HepG2 (cell line): ENCODE measurements around the gene PASK. TPM values are rescaled to one million over a fixed set of nuclear protein-coding genes. Genes with fewer than 3 reads are reported as not detected.
A peak's percentile ranks its signal among the peaks of the same experiment; 100 is the strongest.

Experiments used
- ATAC-seq: fragments of 200-7000 bp; cut with Tn5 transposase; 3 replicates; pipeline ENCODE4 v1.9.1; 2020; ENCODE audit warnings: mild to moderate bottlenecking, moderate library complexity
- BruUV-seq: library from RNA; stranded (reverse); fragments of 400-500 nt; replicated peaks from 2 replicates; lab custom pipeline; 2021; lab: Mats Ljungman, UMichigan
- CTCF ChIA-PET: fragments of 300-600 bp; formaldehyde crosslinking; extraction: SDS; loops from one replicate; lab custom pipeline; 2021; ENCODE audit warnings: low total read pairs, inconsistent platforms, low intra/inter-chr PET ratio; lab: Yijun Ruan, JAX
- POLR2A ChIA-PET: fragments of 350-600 bp; sonication (Branson Sonifier 250); formaldehyde crosslinking; loops from one replicate; lab custom pipeline; 2020; ENCODE audit warnings: antibody characterized with exemption, inconsistent platforms; lab: Yijun Ruan, JAX
- DNase-seq: peaks from one replicate; pipeline ENCODE4 v3.0.0-alpha.2; 2015; ENCODE audit warnings: low spot score
- FAIRE-seq: peaks from 3 replicates; lab custom pipeline; 2011; peaks lifted over from hg19 to GRCh38; lab: Jason Lieb, UNC
- H2AFZ ChIP-seq: one replicate; pipeline ENCODE4 v1.6.1; 2011; ENCODE audit warnings: low read length, inconsistent platforms
- H3K27ac ChIP-seq: fragments of 300-600 bp; 3 replicates; pipeline ENCODE4 v1.8.0; 2011; ENCODE audit warnings: mixed run types, mild to moderate bottlenecking, mixed read lengths, low read length, inconsistent platforms; ENCODE audit not compliant: insufficient read depth; ENCODE audit errors: extremely low read length
- H3K27me3 ChIP-seq, 2 experiments: fragments of 200-600 bp in 1 of 2; 2 replicates in 1 of 2; 3 replicates in 1 of 2; pipeline versions ENCODE4 v1.6.0 to v1.8.0; 2011; ENCODE audit warnings: low read length in 2 of 2, mild to moderate bottlenecking in 2 of 2, moderate library complexity in 2 of 2, inconsistent platforms in 1 of 2; ENCODE audit not compliant: insufficient read depth in 2 of 2, control insufficient read depth in 1 of 2
- H3K36me3 ChIP-seq, 2 experiments: fragments of 200-600 bp in 1 of 2; replicated peaks in 1 of 2; 2 replicates in 1 of 2; 3 replicates in 1 of 2; pipeline versions ENCODE4 v1.5.1 to v1.8.0; 2011; ENCODE audit warnings: low read length in 2 of 2, inconsistent platforms in 1 of 2; ENCODE audit not compliant: insufficient read depth in 2 of 2, control insufficient read depth in 1 of 2
- H3K4me1 ChIP-seq: 2 replicates; pipeline ENCODE4 v1.5.1; 2012; ENCODE audit warnings: low read length, inconsistent platforms; ENCODE audit not compliant: insufficient read depth
- H3K4me2 ChIP-seq: 2 replicates; pipeline ENCODE4 v1.6.0; 2011; ENCODE audit warnings: low read depth, low read length, inconsistent platforms
- H3K4me3 ChIP-seq, 3 experiments: fragments of 200-600 bp in 1 of 3; sonication (generic), shearing (Covaris generic) in 1 of 3; replicated peaks in 1 of 3; 2 replicates each; pipeline ENCODE4 v1.5.1; 2011 to 2016; ENCODE audit warnings: low read length in 3 of 3, inconsistent platforms in 2 of 3, low read depth in 2 of 3, mild to moderate bottlenecking in 2 of 3, control low read depth in 1 of 3, mixed read lengths in 1 of 3; ENCODE audit not compliant: insufficient read depth in 1 of 3
- H3K79me2 ChIP-seq: one replicate; pipeline ENCODE4 v1.6.1; 2011; ENCODE audit warnings: low read length, inconsistent platforms; ENCODE audit not compliant: insufficient read depth
- H3K9ac ChIP-seq: 2 replicates; pipeline ENCODE4 v1.6.0; 2011; ENCODE audit warnings: mild to moderate bottlenecking, low read depth, low read length, inconsistent platforms; ENCODE audit not compliant: insufficient read depth
- H3K9me3 ChIP-seq: 2 replicates; pipeline ENCODE4 v1.5.1; 2012; ENCODE audit warnings: mild to moderate bottlenecking, low read length
- H4K20me1 ChIP-seq: 2 replicates; pipeline ENCODE4 v1.6.0; 2011; ENCODE audit warnings: inconsistent platforms, mild to moderate bottlenecking, low read length, moderate library complexity; ENCODE audit not compliant: insufficient read depth
- JUN ChIP-seq: sonication (generic); formaldehyde crosslinking; IDR thresholded peaks from 2 replicates; pipeline ENCODE4 v1.4.0; 2020; ENCODE audit warnings: mild to moderate bottlenecking, missing genetic modification reagents
- MEIS1 ChIP-seq: sonication (generic); formaldehyde crosslinking; IDR thresholded peaks from 2 replicates; pipeline ENCODE4 v1.9.0; 2021; ENCODE audit warnings: mild to moderate bottlenecking, missing genetic modification reagents, moderate library complexity, borderline replicate concordance
- PTBP1 ChIP-seq: fragments of 200-400 bp; formaldehyde crosslinking; IDR thresholded peaks from 2 replicates; pipeline ENCODE4 v1.6.1; 2018; ENCODE audit warnings: low read length, low read depth; ENCODE audit not compliant: poor library complexity, severe bottlenecking
- SALL1 ChIP-seq: sonication (generic); formaldehyde crosslinking; IDR thresholded peaks from 2 replicates; pipeline ENCODE4 v1.8.0; 2022; ENCODE audit warnings: mild to moderate bottlenecking, missing genetic modification reagents
- STAT6 ChIP-seq: sonication (generic); formaldehyde crosslinking; IDR thresholded peaks from 2 replicates; pipeline ENCODE4 v1.4.0; 2020; ENCODE audit warnings: missing genetic modification reagents, mild to moderate bottlenecking, borderline replicate concordance
- TFAP4 ChIP-seq: sonication (generic); IDR thresholded peaks from 2 replicates; pipeline ENCODE4 v1.6.1; 2016; ENCODE audit warnings: low read depth, borderline replicate concordance
- ZNF136 ChIP-seq: sonication (generic); formaldehyde crosslinking; IDR thresholded peaks from 2 replicates; pipeline ENCODE4 v1.8.1; 2022; ENCODE audit warnings: low read depth, mild to moderate bottlenecking, moderate library complexity, missing genetic modification reagents
- ZNF251 ChIP-seq: sonication (generic); formaldehyde crosslinking; IDR thresholded peaks from 2 replicates; pipeline ENCODE4 v1.9.0; 2021; ENCODE audit warnings: mild to moderate bottlenecking, missing genetic modification reagents
- ZNF276 ChIP-seq: sonication (generic); formaldehyde crosslinking; IDR thresholded peaks from 2 replicates; pipeline ENCODE4 v1.4.0; 2020; ENCODE audit warnings: mild to moderate bottlenecking, low read depth, missing genetic modification reagents
- ZNF607 ChIP-seq: sonication (generic); formaldehyde crosslinking; IDR thresholded peaks from 2 replicates; pipeline ENCODE4 v1.5.1; 2020; ENCODE audit warnings: missing genetic modification reagents, mild to moderate bottlenecking, borderline replicate concordance
- WGBS: methylation state at CpG from one replicate; pipeline ENCODE4 v1.1.6; 2017; ENCODE audit warnings: low lambda C conversion rate; 5-methylcytosine and 5-hydroxymethylcytosine counted together
- in situ Hi-C: cut with HindIII; loops from 2 replicates; pipeline ENCODE4 v1.10.0; 2017; ENCODE audit warnings: low pct_unique_long_range_greater_than_20kb; ENCODE audit not compliant: extremely low pct_ligation_motif_present
- intact Hi-C: fragments of 100-400 bp; cut with micrococcal nuclease; formaldehyde crosslinking; loops from one replicate; pipeline ENCODE4 v1.10.0; 2022; ENCODE audit not compliant: unreplicated experiment
- polyA plus RNA-seq, 8 experiments: library from polyadenylated mRNA; depleted of rRNA in 3 of 8; stranded (reverse) in 7 of 8; unstranded in 1 of 8; fragments of >200 nt; fragmentation: Illumina TruSeq in 4 of 8; extraction: Trizol in 4 of 8; gene quantifications; 2 replicates each; pipeline versions ENCODE4 v1.2.1 to v1.2.3, GENCODE V29; 2011 to 2016; ENCODE audit warnings: low read depth in 4 of 8, missing spikeins in 1 of 8, mixed read lengths in 1 of 8; ENCODE audit not compliant: insufficient read depth in 1 of 8
- total RNA-seq, 5 experiments: library from RNA; depleted of rRNA; stranded (reverse); fragments of >200 nt; fragmentation: Illumina TruSeq; extraction: Trizol; gene quantifications; 2 replicates each; pipeline ENCODE4 v1.2.3, GENCODE V29; 2016; ENCODE audit warnings: low read depth in 1 of 5

Gene PASK
- total and polyA plus RNA-seq, 2 of the 13 experiments (the other 11 are each of a cell fraction or from before 2014, with no cell fraction given): 6.9 to 17.0 TPM

GRCh38 chr2:241135737-241136136, 13.5 kb downstream of the PASK start (continued):
- no peak for TF ChIP-seq STAT6 (CRISPR knock-in tag)
- peak; percentile 92 for TF ChIP-seq TFAP4
- TF ChIP-seq MEIS1 (CRISPR knock-in tag): peak; percentile 22; the same call in 1 of the 2 replicates
- no peak for TF ChIP-seq PTBP1
- TF ChIP-seq SALL1 (CRISPR knock-in tag): peak; percentile 32; the same call in 1 of the 2 replicates
- TF ChIP-seq ZNF136 (CRISPR knock-in tag): no peak

- in situ Hi-C loops (no loop called here), intact Hi-C loops (no loop called here)
- BruUV-seq: no TSS peak
- Histone ChIP-seq H3K27ac (peak overlapping the region; percentile 44), H3K9ac (no peak overlapping the region), H3K9me3 (no peaks in the 10 kb centered on the region), H3K4me3 (no peak overlapping the region), H3K27me3 (no peaks in the 10 kb centered on the region), H3K79me2 (no peaks in the 10 kb centered on the region), H3K4me1 (peaks cover 19% of the 10 kb centered on the region), H3K4me2 (no peak overlapping the region), H4K20me1 (no peaks in the 10 kb centered on the region), H2AFZ (no peak overlapping the region), H3K36me3 (peaks cover 13 to 17% of the 10 kb centered on the region in 2 experiments)
- 93% methylated on average over 7 of the region's 7 CpGs for WGBS
- no peak for DNase-seq
- ChIA-PET CTCF (no interaction called here), POLR2A (interaction anchor here (3.2 kb wide), 1 partner anchor 15 kb away, joined by 15 read pairs; the partner anchor contains the start of gene PASK)
- no peak for FAIRE-seq
- TF ChIP-seq JUN (CRISPR knock-in tag): no peak
- TF ChIP-seq ZNF607 (CRISPR knock-in tag): no peak
- no peak for TF ChIP-seq ZNF251 (CRISPR knock-in tag)
- TF ChIP-seq ZNF276: no peak
- no peak for ATAC-seq
Observed at GRCh38 chr2:241134711-241135110, 14.6 kb downstream of the PASK start.
